HepG2 (cell line): ENCODE measurements around the gene RAD23A. TPM values are rescaled to one million over a fixed set of nuclear protein-coding genes. Genes with fewer than 3 reads are reported as not detected.

ENCODE experiments used
- EEA1 ChIP-seq: sonication (generic); formaldehyde crosslinking; IDR thresholded peaks from 2 replicates; pipeline ENCODE4 v1.5.1; 2020; ENCODE audit warnings: mild to moderate bottlenecking, missing genetic modification reagents, borderline replicate concordance
- ELF1 ChIP-seq: sonication (generic); formaldehyde crosslinking; IDR thresholded peaks from 2 replicates; pipeline ENCODE4 v1.4.0; 2020; ENCODE audit warnings: missing genetic modification reagents
- ELK4 ChIP-seq: sonication (generic); formaldehyde crosslinking; IDR thresholded peaks from 2 replicates; pipeline ENCODE4 v1.9.0; 2021; ENCODE audit warnings: missing genetic modification reagents, borderline replicate concordance
- FIP1L1 ChIP-seq: fragments of 200-400 bp; formaldehyde crosslinking; IDR thresholded peaks from 2 replicates; pipeline ENCODE4 v1.6.1; 2018; ENCODE audit warnings: low read depth, mild to moderate bottlenecking, low read length, moderate library complexity, borderline replicate concordance; ENCODE audit not compliant: insufficient read depth
- FOXK2 ChIP-seq: fragments of 450-650 bp; IDR thresholded peaks from 2 replicates; pipeline ENCODE4 v1.6.1; 2016
- HMG20B ChIP-seq: conservative IDR thresholded peaks from 2 replicates; pipeline ENCODE4 v1.6.1; 2016; ENCODE audit warnings: missing genetic modification reagents, missing compliant biosample characterization
- JUN ChIP-seq: sonication (generic); formaldehyde crosslinking; IDR thresholded peaks from 2 replicates; pipeline ENCODE4 v1.4.0; 2020; ENCODE audit warnings: mild to moderate bottlenecking, missing genetic modification reagents
- LCORL ChIP-seq, 2 experiments: fragments of 450-650 bp in 1 of 2; sonication (generic) in 1 of 2; formaldehyde crosslinking in 1 of 2; IDR thresholded peaks; 2 replicates each; pipeline versions ENCODE4 v1.5.0 to v1.6.1; 2017 to 2020; ENCODE audit warnings: antibody characterized with exemption in 1 of 2, missing genetic modification reagents in 1 of 2
- NFE2 ChIP-seq: sonication (generic); formaldehyde crosslinking; IDR thresholded peaks from 2 replicates; pipeline ENCODE4 v1.4.0; 2020; ENCODE audit warnings: missing genetic modification reagents
- NR2F2 ChIP-seq: IDR thresholded peaks from 2 replicates; pipeline ENCODE4 v1.6.1; 2012; ENCODE audit warnings: low read depth, inconsistent platforms, borderline replicate concordance
- SMAD1 ChIP-seq: sonication (generic); formaldehyde crosslinking; IDR thresholded peaks from 2 replicates; pipeline ENCODE4 v1.4.0; 2020; ENCODE audit warnings: missing genetic modification reagents, low read depth, mild to moderate bottlenecking, borderline replicate concordance
- STAT5B ChIP-seq: sonication (generic); formaldehyde crosslinking; IDR thresholded peaks from 2 replicates; pipeline ENCODE4 v1.4.0; 2020; ENCODE audit warnings: missing genetic modification reagents
- TARDBP ChIP-seq: sonication (generic); formaldehyde crosslinking; IDR thresholded peaks from 2 replicates; pipeline ENCODE4 v1.8.0; 2022; ENCODE audit warnings: mild to moderate bottlenecking, missing genetic modification reagents
- TGIF2 ChIP-seq: IDR thresholded peaks from 2 replicates; pipeline ENCODE4 v1.6.1; 2016; ENCODE audit warnings: control low read depth, missing compliant biosample characterization
- TOE1 ChIP-seq: sonication (generic); formaldehyde crosslinking; IDR thresholded peaks from 2 replicates; pipeline ENCODE4 v1.4.0; 2020; ENCODE audit warnings: mild to moderate bottlenecking, missing genetic modification reagents
- YEATS4 ChIP-seq: sonication (generic); formaldehyde crosslinking; IDR thresholded peaks from 2 replicates; pipeline ENCODE4 v1.4.0; 2020; ENCODE audit warnings: missing genetic modification reagents, borderline replicate concordance
- ZMYM2 ChIP-seq: sonication (generic); formaldehyde crosslinking; IDR thresholded peaks from 2 replicates; pipeline ENCODE4 v1.8.0; 2022; ENCODE audit warnings: mild to moderate bottlenecking, missing genetic modification reagents
- ZNF20 ChIP-seq: sonication (generic); formaldehyde crosslinking; IDR thresholded peaks from 2 replicates; pipeline ENCODE4 v1.4.0; 2020; ENCODE audit warnings: mild to moderate bottlenecking, moderate library complexity, missing genetic modification reagents
- ZNF430 ChIP-seq: sonication (generic); formaldehyde crosslinking; IDR thresholded peaks from 2 replicates; pipeline ENCODE4 v1.9.0; 2021; ENCODE audit warnings: mild to moderate bottlenecking, missing genetic modification reagents
- ZNF580 ChIP-seq: IDR thresholded peaks from 2 replicates; pipeline ENCODE4 v1.6.1; 2016; ENCODE audit warnings: low read depth, borderline replicate concordance
- ZNF646 ChIP-seq: sonication (generic); formaldehyde crosslinking; IDR thresholded peaks from 2 replicates; pipeline ENCODE4 v1.9.0; 2021; ENCODE audit warnings: mild to moderate bottlenecking, missing genetic modification reagents
- ZNF781 ChIP-seq: sonication (generic); formaldehyde crosslinking; IDR thresholded peaks from 2 replicates; pipeline ENCODE4 v1.5.1; 2020; ENCODE audit warnings: borderline replicate concordance, mild to moderate bottlenecking, missing genetic modification reagents; ENCODE audit errors: not compliant biosample characterization
- ZSCAN30 ChIP-seq: sonication (generic); formaldehyde crosslinking; IDR thresholded peaks from 2 replicates; pipeline ENCODE4 v1.5.0; 2020; ENCODE audit warnings: mild to moderate bottlenecking, missing genetic modification reagents
- polyA plus RNA-seq, 8 experiments: library from polyadenylated mRNA; depleted of rRNA in 3 of 8; stranded (reverse) in 7 of 8; unstranded in 1 of 8; fragments of >200 nt; fragmentation: Illumina TruSeq in 4 of 8; extraction: Trizol in 4 of 8; gene quantifications; 2 replicates each; pipeline versions ENCODE4 v1.2.1 to v1.2.3, GENCODE V29; 2011 to 2016; ENCODE audit warnings: low read depth in 4 of 8, missing spikeins in 1 of 8, mixed read lengths in 1 of 8; ENCODE audit not compliant: insufficient read depth in 1 of 8
- total RNA-seq, 5 experiments: library from RNA; depleted of rRNA; stranded (reverse); fragments of >200 nt; fragmentation: Illumina TruSeq; extraction: Trizol; gene quantifications; 2 replicates each; pipeline ENCODE4 v1.2.3, GENCODE V29; 2016; ENCODE audit warnings: low read depth in 1 of 5

RAD23A gene
- total and polyA plus RNA-seq, 2 of the 13 experiments (the other 11 are each of a cell fraction or from before 2014, with no cell fraction given), result 42.5 to 54.2 TPM

GRCh38 chr19:12937927-12938778 is 7.5 kb upstream of the RAD23A start, which contains the start of gene CALR (continued):
- TF ChIP-seq ZSCAN30 (CRISPR knock-in tag) (no peak), ZNF430 (CRISPR knock-in tag) (peak; percentile 31; the same call in 1 of the 2 replicates), ZNF646 (no peak), ZNF781 (CRISPR knock-in tag) (no peak), ELK4 (CRISPR knock-in tag) (no peak), TARDBP (CRISPR knock-in tag) (no peak; the same call in 1 of the 2 replicates), HMG20B (CRISPR knock-in tag) (no peak), NFE2 (CRISPR knock-in tag) (no peak), FOXK2 (no peak), ELF1 (peak; percentile 19; the same call in 1 of the 2 replicates), EEA1 (CRISPR knock-in tag) (no peak), LCORL (IDR thresholded peaks at IDR 0.05) (no peak), LCORL (CRISPR knock-in tag; IDR thresholded peaks at IDR 0.05) (peak; percentile 16; the same call in 1 of the 2 replicates), TGIF2 (peak; percentile 46), NR2F2 (no peak), TOE1 (CRISPR knock-in tag) (no peak), ZMYM2 (CRISPR knock-in tag) (no peak; the same call in 1 of the 2 replicates), YEATS4 (peak; percentile 79), STAT5B (CRISPR knock-in tag) (no peak), FIP1L1 (no peak), ZNF20 (CRISPR knock-in tag) (no peak), SMAD1 (no peak), JUN (CRISPR knock-in tag) (no peak), ZNF580 (CRISPR knock-in tag) (no peak; the same call in 1 of the 2 replicates)
